GM18505 (cell line): ENCODE measurements around the gene SUPT5H.

ENCODE experiments used
- ATAC-seq: cut with Tn5 transposase; IDR thresholded peaks from one replicate; pipeline ENCODE4 v1.9.1; 2021; ENCODE audit not compliant: unreplicated experiment
- POLR2A ChIP-seq: IDR thresholded peaks from 4 replicates; pipeline ENCODE4 v1.6.1; 2011; ENCODE audit warnings: borderline replicate concordance; ENCODE audit not compliant: insufficient read depth, insufficient read length; ENCODE audit errors: extremely low read depth

Gene SUPT5H

GRCh38 chr19:39445196-39446111 lies at the start of gene SUPT5H:
TSS of gene SUPT5H (plus strand) at chr19:39445582. CDS start at chr19:39445891, 309 bp downstream.
- TF ChIP-seq POLR2A = peak; percentile 95
- ATAC-seq = peak; percentile 79

GRCh38 chr19:39397360-39398296 lies 47.8 kb upstream of the SUPT5H start:
- ATAC-seq = peak; percentile 37

GRCh38 chr19:39398297-39398864 lies 47.0 kb upstream of the SUPT5H start:
- no peak for ATAC-seq
- TF ChIP-seq POLR2A = peak; percentile 46

More at GRCh38 chr19:39397360-39398296, 47.8 kb upstream of the SUPT5H start:
- peak; percentile 40 for TF ChIP-seq POLR2A

- no peak for ATAC-seq
- no peak for TF ChIP-seq POLR2A
These were observed 45.7 kb upstream of the SUPT5H start for GRCh38 chr19:39399668-39400050.

- no peak for ATAC-seq
- TF ChIP-seq POLR2A = no peak
These were observed 45.3 kb upstream of the SUPT5H start for GRCh38 chr19:39400061-39400460.

GRCh38 chr19:39401070-39401548 lies 44.3 kb upstream of the SUPT5H start:
- ATAC-seq = no peak
- no peak for TF ChIP-seq POLR2A

- peak; percentile 71 for TF ChIP-seq POLR2A
- ATAC-seq = peak; percentile 1
These were observed 43.6 kb upstream of the SUPT5H start for GRCh38 chr19:39401549-39402345.

GRCh38 chr19:39402346-39403300 lies 42.8 kb upstream of the SUPT5H start:
- ATAC-seq = peak; percentile 31
- TF ChIP-seq POLR2A = peak; percentile 34

GRCh38 chr19:39403331-39404312 lies 41.8 kb upstream of the SUPT5H start:
- peak; percentile 61 for TF ChIP-seq POLR2A
- ATAC-seq = peak; percentile 30

GRCh38 chr19:39405261-39405957 lies 40.0 kb upstream of the SUPT5H start:
- ATAC-seq = no peak
- TF ChIP-seq POLR2A = no peak
